Umbilical cord (tissue), 2 donors: ENCODE measurements around the gene NXPH1. TPM values are rescaled to one million over a fixed set of nuclear protein-coding genes. Genes with fewer than 3 reads are reported as not detected.

Source experiments
- DNase-seq: peaks from one replicate; pipeline ENCODE4 v3.0.0-alpha.2; 2015; ENCODE audit warnings: low spot score
- total RNA-seq: library from RNA; depleted of rRNA; stranded (reverse); fragments of >200 nt; gene quantifications from one replicate; pipeline ENCODE4 v1.2.3, GENCODE V29; 2014; ENCODE audit warnings: low replicate concordance; ENCODE audit not compliant: insufficient read depth

Gene NXPH1
- total RNA-seq, 1 donor from 2014 or later: not detected

GRCh38 chr7:8590225-8590624 lies 156.8 kb downstream of the NXPH1 start:
- DNase-seq: no peak

DNA sequence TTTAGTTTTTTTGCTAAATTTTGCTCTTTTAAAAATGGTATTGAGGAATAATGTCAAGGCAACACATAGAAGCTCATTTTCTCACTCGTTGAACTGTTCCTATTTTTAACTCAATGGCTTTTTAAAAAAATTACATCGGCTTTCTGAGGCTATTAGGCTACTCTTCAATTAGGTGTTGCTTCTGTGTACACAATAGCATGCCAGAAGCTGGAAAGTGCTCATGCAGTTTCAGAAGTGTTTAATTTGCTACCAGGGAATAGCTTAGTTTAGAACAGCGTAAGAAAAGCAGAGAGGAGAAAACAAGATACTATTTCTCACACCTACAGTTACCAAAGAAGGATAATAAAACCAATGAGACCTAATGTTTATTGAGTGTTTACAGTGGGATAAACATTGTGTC lies 157.4 kb downstream of the NXPH1 start:
- no peak for DNase-seq

DNA sequence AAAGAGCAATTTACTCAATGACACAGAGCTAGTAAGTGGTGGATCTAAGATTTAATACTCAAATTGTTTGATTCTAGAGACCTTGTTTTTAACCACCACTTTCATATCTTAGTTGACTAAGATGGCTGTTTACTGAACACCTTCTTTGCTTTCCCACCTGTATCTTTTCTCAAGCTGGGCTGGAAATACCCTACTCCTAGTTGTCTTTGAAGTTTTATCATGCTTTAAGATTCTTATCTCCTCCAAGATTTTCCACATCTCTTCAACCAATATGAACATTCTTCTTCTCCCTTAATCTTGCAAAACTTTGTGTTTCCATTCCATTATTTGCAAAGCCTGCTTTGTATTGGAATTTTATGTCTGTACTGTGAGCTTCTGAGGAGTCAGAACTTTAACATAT lies 157.9 kb downstream of the NXPH1 start:
- DNase-seq: no peak

DNA sequence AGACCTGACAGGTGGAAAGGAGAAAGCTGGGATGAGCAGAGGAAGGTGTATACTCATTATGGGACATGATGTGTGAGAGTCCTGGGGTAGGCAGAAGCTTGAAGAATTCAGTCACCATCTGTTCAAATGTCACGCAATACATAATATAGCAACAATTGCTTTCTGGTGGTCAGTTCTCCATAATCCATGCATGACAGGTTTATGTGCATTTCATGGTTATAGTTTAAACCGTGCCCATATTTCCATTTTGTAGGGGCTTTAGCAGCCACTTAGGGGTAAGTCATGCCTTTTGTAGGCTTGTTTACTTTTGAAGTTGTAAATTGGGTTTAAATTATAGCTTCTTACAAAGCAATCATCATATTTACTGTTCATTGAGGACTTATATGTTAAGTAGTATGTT lies 158.8 kb downstream of the NXPH1 start:
- DNase-seq: no peak

DNA sequence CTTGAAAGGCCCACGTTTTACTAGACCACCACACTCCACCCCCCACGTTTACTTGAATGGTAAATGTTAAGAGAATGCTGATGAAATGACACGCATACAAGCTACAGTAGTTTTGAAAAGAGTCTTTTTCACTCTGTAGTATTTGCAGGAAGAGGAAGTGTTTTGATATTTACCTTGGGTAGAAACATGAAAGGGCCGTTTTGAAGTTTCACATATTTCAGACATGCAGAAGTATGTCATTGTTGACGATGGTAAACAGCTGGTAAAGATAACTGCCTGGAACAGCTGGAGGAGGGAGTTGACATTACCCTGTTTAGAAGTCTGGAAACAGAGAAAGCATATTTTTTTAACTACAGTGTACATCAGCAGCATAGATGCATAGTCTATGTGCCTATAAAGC lies 160.7 kb downstream of the NXPH1 start:
- DNase-seq: no peak

DNA sequence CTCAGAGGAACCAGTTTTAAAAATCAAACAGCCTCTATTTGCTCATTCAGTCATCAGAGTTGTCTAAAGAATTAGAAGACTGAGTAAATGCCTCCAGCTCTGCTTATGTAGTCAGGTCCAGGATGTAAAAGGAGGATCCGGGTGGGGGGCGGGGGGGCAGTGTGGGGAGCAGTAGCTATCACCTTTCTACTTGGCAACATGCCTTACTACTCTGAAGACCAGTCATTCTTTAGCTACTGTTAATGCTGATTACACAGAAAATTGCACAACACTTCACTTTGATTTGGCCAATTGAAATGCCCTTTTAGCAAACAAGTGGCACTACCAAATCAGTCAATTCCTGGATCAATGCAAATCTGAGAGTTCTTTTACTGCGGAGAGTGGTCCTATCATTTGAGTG lies 164.2 kb downstream of the NXPH1 start:
- no peak for DNase-seq

- DNase-seq: no peak
These were observed 167.7 kb downstream of the NXPH1 start for GRCh38 chr7:8601121-8601520.

GRCh38 chr7:8605221-8605620 lies 171.8 kb downstream of the NXPH1 start:
- DNase-seq: no peak

GRCh38 chr7:8612584-8612983 lies 179.2 kb downstream of the NXPH1 start:
- DNase-seq: no peak

DNA sequence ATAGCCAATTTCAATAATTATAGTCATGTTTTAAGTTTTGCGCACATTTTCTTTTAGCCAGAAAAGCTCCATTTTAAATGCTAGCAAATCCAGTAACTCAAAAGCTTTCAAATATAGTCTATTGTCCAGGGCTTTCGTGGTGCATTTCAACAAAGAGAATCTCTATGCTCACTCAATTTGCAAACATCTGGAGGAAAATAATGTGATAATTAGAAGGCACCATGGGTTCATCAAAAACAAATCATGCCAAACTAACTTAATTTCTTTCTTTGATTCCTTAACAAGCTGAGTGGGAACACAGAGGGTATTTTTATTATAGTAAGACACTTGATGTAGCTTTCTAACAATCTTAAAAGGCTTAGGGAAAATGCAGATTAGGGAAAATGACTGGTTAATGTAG lies 179.8 kb downstream of the NXPH1 start:
- no peak for DNase-seq

- DNase-seq: no peak
These were observed 181.6 kb downstream of the NXPH1 start for GRCh38 chr7:8615019-8615418.

GRCh38 chr7:8618441-8619070 lies 185.1 kb downstream of the NXPH1 start:
- peak; percentile 2 for DNase-seq

- DNase-seq: no peak
These were observed 186.8 kb downstream of the NXPH1 start for GRCh38 chr7:8620169-8620568.

DNA sequence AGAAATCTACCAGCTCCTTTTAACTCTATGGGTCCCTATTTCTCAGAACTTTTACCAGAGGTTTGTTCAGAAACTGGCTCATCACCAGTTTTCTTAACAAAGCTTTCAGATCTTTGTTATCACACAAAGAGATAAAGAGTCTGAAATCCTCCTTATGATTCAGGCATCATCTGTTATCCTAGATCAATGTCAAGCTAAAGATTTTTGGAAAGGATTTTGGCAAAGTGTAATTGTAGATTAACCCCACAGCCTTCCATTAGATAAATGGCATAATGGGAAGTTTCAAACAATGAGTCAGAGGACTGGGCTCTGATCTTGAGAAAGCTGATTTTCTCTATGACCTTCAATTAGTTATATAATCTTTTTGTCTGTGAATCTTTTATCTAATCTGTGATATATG lies 192.2 kb downstream of the NXPH1 start:
- no peak for DNase-seq

- no peak for DNase-seq
These were observed 193.9 kb downstream of the NXPH1 start for GRCh38 chr7:8627325-8627724.

GRCh38 chr7:8628656-8629055 lies 195.2 kb downstream of the NXPH1 start:
- no peak for DNase-seq

DNA sequence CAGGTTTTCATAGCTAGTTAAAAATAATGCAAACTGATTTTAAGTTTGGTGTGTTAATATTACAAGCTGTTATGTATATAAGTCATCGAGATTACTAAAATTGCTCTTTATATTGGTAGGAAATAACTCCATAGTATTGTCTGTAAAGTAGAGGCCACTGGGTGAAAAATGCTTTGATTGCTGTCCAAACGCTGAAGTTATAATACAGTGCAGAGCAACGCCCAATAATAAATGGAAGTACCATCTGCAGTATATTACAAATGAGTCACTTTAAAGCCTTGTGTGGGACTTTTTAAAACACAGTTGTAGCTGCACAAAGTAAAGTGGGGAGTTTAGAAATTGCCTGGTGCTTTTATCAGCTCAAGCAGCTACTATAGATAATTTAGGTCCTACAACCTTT lies 196.1 kb downstream of the NXPH1 start:
- DNase-seq: peak; percentile 2

DNA sequence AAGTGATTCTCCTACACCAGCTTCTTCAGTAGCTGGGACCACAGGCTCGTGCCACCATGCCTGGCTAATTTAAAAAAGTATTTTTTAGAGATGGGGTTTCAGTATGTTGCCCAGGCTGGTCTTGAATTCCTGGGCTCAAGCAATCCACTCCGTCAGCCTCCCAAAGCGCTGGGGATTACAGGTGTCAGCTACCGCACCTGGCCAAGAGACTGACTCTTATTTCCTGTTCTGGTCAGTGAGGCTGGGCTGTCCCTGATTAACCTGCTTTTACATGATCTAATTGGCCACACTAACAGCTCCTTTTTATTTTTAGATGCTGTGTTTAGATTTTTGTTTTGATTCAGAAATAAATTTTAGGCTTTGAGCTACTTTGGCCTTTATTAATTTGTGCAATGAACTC lies 203.9 kb downstream of the NXPH1 start:
- no peak for DNase-seq

DNA sequence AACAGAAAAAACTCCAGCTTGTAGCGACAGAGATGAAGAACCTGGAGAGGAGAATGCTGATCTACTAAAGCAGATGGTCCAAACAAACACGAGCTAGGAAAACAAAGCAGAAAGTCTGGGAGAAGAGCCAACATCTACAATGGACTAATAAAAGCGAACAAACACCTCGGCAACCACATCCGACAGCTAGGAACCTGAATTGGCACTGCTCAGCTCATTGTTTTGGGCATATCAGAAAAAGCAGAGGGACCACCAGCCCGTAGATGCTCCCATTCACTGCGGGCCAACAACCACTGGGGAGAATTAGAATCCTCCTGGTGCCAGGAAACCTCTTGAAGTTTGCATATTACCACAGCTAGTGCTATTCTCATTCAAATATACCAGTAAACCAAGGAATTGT lies 204.7 kb downstream of the NXPH1 start:
- DNase-seq: no peak

- no peak for DNase-seq
These were observed 206.3 kb downstream of the NXPH1 start for GRCh38 chr7:8639668-8640067.

- no peak for DNase-seq
These were observed 207.3 kb downstream of the NXPH1 start for GRCh38 chr7:8640671-8641070.

- DNase-seq: no peak
These were observed 235.5 kb downstream of the NXPH1 start for GRCh38 chr7:8668627-8669500.

GRCh38 chr7:8669501-8669851 lies 236.1 kb downstream of the NXPH1 start:
- DNase-seq: no peak
